GM19395 (cell line): ENCODE measurements around the gene DNAJB7.
A peak's percentile ranks its signal among the peaks of the same experiment; 100 is the strongest.
"Not testable (repeated sequence)": the region's sequence is repeated elsewhere in the genome, so short reads cannot be mapped to it uniquely, and the experiment has no call there.

ENCODE experiments used
- ATAC-seq: cut with Tn5 transposase; IDR thresholded peaks from one replicate; pipeline ENCODE4 v1.9.1; 2021; ENCODE audit warnings: mild to moderate bottlenecking, moderate library complexity; ENCODE audit not compliant: unreplicated experiment

The DNAJB7 gene

DNA sequence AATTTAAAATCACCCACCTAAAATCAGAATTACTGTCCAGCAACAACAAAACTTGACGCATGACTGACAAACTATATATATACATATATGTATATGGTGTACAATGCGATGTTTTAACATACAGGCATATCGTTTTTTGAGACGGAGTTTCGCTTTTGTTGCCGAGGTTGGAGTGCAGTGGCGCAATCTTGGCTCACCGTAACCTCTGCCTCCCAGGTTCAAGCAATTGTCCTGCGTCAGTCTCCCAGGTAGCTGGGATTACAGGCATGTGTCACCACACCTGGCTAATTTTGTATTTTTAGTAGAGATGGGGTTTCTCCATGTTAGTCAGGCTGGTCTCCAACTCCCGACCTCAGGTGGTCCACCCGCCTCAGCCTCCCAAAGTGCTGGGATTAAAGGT, 16.1 kb downstream of the DNAJB7 start:
- not testable (repeated sequence) for ATAC-seq

DNA sequence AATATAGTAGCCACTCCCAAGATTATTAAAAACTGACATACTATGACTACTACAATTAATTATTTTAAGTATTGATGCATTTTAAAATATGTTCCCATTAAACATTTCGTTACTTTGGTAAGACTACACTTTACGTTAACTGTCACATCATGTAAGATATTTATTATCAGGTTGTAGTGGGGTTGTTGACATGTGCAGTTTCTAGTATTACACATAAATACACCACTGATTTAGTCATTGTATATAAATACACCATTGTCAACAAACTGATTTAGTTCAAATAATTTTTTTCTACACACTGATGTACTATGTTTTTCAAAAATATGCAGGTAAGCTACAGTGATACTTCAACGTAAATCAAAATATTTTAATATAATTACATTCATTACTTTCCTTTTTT, 17.0 kb downstream of the DNAJB7 start:
- ATAC-seq, result no peak

DNA sequence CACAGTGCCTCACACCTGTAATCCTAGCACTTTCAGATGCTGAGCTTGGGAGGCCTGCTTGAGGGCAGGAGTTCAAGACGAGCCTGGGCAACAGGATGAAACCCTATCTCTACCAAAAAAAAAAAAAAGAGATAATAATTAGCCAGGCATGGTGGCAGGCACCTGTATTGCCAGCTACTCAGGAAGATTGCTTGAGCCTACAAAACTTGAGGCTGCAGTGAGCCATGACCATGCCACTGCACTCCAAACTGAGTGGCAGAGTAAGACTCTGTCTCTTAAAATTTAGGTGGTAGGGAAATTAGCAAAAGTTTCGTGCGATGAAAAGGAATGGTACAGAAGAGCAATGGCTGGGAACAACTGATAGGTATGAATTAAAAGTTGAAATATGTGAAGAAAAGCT, 23.4 kb downstream of the DNAJB7 start:
- ATAC-seq, result no peak

DNA sequence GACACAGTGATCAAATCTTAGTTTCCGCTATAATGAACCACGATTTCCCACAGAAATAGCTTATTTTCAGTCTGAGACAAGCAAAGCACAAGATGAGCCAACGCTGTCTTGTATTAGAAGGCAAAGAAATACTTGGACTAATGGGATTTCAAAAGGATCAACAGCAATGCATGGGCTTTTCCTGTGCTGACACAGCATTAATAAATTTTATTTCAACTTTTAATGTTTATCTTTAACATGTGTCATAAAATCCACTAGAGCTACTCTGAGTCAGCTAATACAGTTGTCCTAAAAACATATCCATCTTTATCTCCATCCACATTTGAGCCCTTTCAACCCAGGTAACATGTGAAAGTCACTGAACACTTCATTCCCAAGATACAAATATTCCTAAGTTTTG, 27.3 kb downstream of the DNAJB7 start:
- ATAC-seq, result no peak

DNA sequence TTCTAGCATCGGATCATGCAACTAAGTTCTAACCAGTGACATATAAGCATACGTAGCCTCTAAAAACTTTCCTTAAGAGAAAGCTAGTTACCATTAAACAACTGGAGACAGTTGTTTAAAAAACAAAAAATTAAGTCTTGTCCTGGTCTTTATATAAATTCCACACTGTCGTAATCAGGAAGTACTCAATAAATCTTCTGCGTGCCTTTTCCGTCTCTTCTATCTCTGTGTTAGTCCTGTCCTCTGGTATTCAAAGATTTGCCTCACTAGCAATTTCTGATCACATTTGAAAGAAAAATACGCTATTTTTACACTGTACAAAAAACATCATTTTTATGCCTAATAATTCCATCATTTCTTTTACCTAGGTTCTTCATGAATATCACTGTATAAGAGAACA, 32.8 kb downstream of the DNAJB7 start:
- no peak for ATAC-seq

DNA sequence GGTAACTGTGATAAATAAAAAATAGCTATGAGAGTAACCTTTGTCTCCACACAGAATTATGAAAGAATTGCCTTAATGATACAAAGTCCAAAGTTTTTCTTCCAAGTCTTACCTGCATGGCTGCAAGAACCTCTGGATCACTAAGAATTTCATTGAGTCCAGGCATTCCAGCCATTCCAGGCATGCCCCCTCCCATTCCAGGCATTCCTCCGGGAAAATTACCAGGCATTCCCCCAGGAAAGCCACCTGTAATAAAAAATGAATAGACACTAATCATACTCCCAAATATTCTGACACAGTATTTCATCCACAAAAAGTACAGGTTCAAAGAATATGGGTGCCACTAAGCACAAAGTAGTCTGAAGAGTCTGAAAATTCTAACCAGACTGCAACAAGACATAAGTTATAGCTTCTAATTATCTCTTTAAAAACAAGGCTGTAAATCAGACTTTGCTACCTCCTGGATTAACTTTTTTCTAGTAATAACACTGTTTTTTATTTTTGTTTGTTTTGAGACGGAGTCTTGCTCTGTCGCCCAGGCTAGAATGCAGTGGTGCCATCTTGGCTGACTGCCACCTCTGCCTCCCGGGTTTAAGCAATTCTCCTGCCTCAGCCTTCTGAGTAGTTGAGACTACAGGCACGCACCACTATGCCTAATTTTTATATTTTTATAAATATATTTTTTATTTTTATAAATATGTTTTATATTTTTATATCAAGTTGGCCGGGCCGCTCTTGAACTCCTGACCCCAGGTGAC, 34.8 kb downstream of the DNAJB7 start:
- ATAC-seq, result no peak

DNA sequence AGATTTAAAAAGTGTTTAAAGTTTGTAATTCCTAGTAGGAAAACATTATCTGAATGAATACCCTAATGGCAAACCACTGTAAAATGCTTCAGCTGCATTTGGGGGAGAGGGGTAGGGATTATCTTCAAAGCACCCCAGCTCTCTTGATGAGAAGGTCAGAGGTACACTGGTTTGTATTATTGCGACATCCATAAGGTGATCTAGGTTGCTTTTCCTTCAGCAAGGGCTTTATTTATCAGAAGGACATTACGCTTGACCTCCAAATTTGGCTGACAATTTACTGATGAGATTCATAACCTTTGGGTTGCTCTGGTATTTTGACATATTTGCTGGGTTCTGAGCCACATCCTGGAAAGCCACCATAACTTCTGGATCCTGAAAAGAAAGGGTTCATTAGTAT, 35.6 kb downstream of the DNAJB7 start:
- not testable (repeated sequence) for ATAC-seq

DNA sequence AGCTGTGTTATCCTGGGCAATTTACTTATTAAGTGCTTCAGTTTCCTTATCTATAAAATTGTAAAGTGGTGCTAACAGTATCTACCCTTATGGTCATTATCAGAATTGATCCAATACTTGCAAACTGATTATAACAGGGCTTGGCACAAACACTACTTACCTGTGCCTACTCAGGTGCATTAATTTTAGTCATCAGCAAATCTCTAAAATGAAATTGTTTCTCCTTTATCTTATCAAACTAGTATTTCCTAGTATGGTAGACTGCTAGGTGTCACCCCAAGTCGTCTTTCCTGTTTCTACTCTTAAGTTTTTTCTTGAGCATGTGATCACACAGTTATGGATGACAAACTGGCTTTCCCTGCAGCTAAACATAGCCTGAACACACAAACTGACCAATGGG, 38.5 kb downstream of the DNAJB7 start:
- ATAC-seq, result no peak

DNA sequence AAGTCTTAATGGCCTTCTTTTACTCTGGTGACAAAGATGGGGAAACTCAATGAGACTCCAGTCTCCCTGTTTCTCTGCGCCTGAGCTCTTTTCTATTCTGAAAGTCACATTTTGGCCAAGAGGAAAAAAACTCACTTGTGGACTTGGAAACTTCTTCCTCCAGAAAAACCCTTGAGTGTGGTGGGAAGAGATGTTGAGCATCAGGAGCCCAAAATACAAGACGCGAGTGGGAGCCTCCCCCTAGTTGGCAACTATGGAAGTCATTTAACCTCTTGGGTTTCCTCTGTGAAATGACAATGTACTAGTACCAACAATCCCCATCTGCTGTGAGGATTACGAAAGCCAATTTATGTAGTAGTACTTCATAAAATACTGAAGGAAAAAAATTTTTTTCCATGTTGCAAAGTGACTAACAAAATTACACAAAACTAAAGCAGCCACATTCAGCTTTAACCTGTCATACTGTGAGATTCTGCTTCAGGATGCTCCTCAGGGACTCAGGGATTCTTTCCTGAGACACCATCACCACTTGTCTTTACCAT, 42.2 kb downstream of the DNAJB7 start:
- ATAC-seq, result no peak

DNA sequence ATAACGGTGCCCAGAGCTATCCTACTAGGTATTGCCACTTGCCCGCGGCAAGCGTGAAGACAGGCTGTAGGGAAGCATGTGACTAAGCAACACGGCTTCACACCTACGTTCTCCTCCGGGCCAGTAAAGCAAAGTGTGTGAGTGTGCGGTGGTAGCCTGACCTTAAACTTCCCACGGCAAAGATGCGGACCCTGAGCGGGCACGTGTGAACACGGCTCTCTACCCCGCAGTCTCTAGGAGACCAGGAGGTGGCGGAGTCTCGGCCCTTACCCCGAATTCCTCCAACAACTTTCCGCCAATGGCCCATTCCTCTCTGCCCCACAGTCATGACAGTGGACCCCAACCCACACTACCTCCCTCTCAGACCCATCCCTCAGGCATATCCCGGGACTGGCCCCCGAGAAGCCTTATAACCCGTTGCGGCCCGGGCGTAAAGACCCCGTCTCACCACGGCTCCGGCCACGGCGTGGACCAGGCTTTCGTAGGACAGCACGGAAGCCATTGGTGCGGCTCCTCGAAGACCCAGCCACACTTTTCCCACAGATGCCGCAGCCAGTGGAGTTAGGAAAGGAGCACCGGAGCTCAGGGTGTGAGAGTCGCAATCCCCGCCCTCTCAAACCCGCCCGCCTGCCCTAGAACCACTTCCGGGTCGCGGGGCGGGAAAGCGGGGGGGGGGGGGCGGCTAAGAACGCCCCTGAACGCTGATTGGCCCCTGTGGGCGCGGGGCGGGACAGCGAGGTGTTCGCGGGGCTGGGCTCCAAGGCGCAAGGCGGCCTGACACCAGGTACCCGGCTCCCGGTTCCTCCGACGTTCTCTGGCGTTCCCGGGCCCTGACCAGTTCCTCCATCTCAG, 42.9 kb downstream of the DNAJB7 start, which contains the start of gene SLC25A17:
Gene SLC25A17, minus strand, starts transcription at position 600 of the 852 bp plus-strand sequence. Its CDS starts 98 bp downstream, at position 502.
- ATAC-seq, result peak; percentile 61

DNA sequence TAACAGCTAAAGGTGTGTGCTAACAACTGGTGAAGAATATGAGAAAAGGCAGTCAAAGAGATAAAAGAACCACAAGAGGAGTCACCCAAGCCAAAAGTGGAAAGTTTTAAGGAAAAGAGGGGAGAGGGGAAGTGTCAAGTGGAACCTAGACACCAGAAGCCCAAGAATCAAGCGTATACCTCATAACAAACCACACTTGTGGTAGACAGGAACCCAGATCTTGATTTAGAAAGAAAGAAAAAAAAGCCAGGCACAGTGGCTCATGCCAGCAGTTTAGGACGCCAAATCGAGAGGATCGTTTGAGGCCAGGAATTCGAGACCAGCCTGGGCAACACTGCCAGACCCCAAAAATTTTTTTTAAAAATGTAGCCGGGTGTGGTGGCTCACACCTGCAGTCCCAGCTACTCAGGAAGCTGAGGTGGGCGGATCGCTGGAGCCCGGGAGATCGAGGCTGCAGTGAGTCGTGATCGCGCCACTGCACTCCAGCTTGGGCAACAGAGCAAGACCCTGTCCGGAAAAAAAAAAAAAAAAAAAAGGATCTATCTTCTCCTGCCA, 43.6 kb downstream of the DNAJB7 start:
- ATAC-seq, result peak; percentile 21

DNA sequence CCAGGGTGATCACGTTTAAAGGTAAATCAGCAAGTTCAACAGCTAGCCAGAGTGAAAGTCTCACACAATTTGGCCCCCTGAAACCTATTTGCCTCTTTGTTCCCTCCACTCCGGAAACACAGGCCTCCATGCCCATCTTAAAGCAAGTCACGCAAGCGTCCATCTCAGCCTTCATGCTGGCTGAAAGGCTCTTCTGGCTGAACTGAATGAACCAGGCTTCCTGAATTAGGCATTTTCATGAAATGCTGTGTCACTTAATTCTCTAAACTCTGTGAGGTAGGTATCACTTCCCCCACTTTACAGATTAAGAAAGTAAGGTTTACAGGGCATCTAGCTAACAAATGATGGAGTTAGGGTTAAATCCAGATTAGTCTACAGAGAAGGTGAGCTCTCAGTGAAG, 44.2 kb downstream of the DNAJB7 start:
- no peak for ATAC-seq

DNA sequence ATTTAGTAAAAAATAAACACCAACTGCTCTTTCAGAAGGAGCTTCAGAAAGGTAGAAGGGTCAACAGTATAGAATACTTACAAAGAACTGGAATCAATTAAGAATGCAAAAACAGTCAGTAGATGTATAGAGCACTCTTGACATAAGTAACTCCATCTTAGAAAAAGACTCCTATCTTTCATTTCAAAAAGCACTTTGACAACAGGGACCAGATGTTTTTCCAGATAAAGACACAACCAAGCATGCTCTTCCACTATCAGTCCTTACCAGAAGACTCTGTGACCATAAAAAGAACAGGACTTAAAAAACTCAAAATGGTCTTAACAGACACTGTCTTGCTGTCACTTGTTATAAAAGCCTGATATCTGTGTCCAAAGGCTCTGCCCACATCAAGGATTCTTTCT, 48.0 kb downstream of the DNAJB7 start:
- no peak for ATAC-seq
